Measurements from ENCODE around the gene TTLL11. TPM values are rescaled to one million over a fixed set of nuclear protein-coding genes. Genes with fewer than 3 reads are reported as not detected.

TTLL11 gene
- total RNA-seq, 4 donors from 2014 or later: 9.1 to 47.4 (median 11.3) TPM

- no peaks in the 10 kb centered on the region for H3K27me3 ChIP-seq
- in situ Hi-C loops (cut with MboI; ENCODE audit: low pct_ligation_motif_present in 1 of 4, low pct_unique_long_range_greater_than_20kb in 1 of 4, low sequenced_read_pairs in 3 of 4): no loop called here
- no peak for TF ChIP-seq EP300 (IDR thresholded peaks at IDR 0.05; ENCODE audit: low read depth)
- TF ChIP-seq POLR2AphosphoS5 (IDR thresholded peaks at IDR 0.05): no peak
- TF ChIP-seq CTCF (IDR thresholded peaks at IDR 0.05): no peak
- no peak for TF ChIP-seq POLR2A (IDR thresholded peaks at IDR 0.05)
- intact Hi-C loops (cut with DNase I; ENCODE audit: low total_unique reads): no loop called here
- H3K27ac ChIP-seq: no peak overlapping the region
- H3K4me1 ChIP-seq: no peaks in the 10 kb centered on the region
- 90% methylated on average over 1 of the region's 1 CpG; no CpG with 5 or more reads in 1 of the 2 donors for WGBS, 2 donors (ENCODE audit: low coverage in 1 of 2)
- no peak for DNase-seq
- no peaks in the 10 kb centered on the region for H3K36me3 ChIP-seq
- no peaks in the 10 kb centered on the region for H3K9me3 ChIP-seq
- H3K4me3 ChIP-seq: no peak overlapping the region
Observed at GRCh38 chr9:121906074-121906870, 186.8 kb downstream of the TTLL11 start.

GRCh38 chr9:121902461-121903135 lies 190.5 kb downstream of the TTLL11 start:
- Histone ChIP-seq H3K36me3 (no peaks in the 10 kb centered on the region), H3K9me3 (peaks cover 0 to 6% of the 10 kb centered on the region in 2 donors), H3K4me3 (no peak overlapping the region), H3K27me3 (no peaks in the 10 kb centered on the region), H3K27ac (no peak overlapping the region), H3K4me1 (no peaks in the 10 kb centered on the region)
- WGBS, 2 donors (ENCODE audit: low coverage in 1 of 2): 62 to 87% methylated on average over 4 to 7 of the region's 7 CpGs
- in situ Hi-C loops (cut with MboI; ENCODE audit: low pct_ligation_motif_present in 1 of 4, low pct_unique_long_range_greater_than_20kb in 1 of 4, low sequenced_read_pairs in 3 of 4) (no loop called here), intact Hi-C loops (cut with DNase I; ENCODE audit: low total_unique reads) (no loop called here)
- no peak for DNase-seq
- no peak for TF ChIP-seq EP300 (IDR thresholded peaks at IDR 0.05; ENCODE audit: low read depth)
- TF ChIP-seq POLR2AphosphoS5 (IDR thresholded peaks at IDR 0.05): no peak
- no peak for TF ChIP-seq CTCF (IDR thresholded peaks at IDR 0.05)
- TF ChIP-seq POLR2A (IDR thresholded peaks at IDR 0.05): no peak

- WGBS, 2 donors (ENCODE audit: low coverage in 1 of 2): 88 to 91% methylated on average over 1 to 3 of the region's 3 CpGs
- in situ Hi-C loops (cut with MboI; ENCODE audit: low pct_ligation_motif_present in 1 of 4, low pct_unique_long_range_greater_than_20kb in 1 of 4, low sequenced_read_pairs in 3 of 4): no loop called here
Observed at GRCh38 chr9:121901616-121902015, 191.5 kb downstream of the TTLL11 start.

More at GRCh38 chr9:121901616-121902015, 191.5 kb downstream of the TTLL11 start:
- DNase-seq: no peak
- Histone ChIP-seq H3K27ac (no peak overlapping the region), H3K27me3 (no peaks in the 10 kb centered on the region), H3K9me3 (peaks cover 0 to 6% of the 10 kb centered on the region in 2 donors), H3K36me3 (no peaks in the 10 kb centered on the region), H3K4me3 (no peak overlapping the region), H3K4me1 (no peaks in the 10 kb centered on the region)
- TF ChIP-seq EP300 (IDR thresholded peaks at IDR 0.05; ENCODE audit: low read depth): no peak
- no peak for TF ChIP-seq CTCF (IDR thresholded peaks at IDR 0.05)
- no peak for TF ChIP-seq POLR2A (IDR thresholded peaks at IDR 0.05)
- TF ChIP-seq POLR2AphosphoS5 (IDR thresholded peaks at IDR 0.05): no peak
- intact Hi-C loops (cut with DNase I; ENCODE audit: low total_unique reads): no loop called here

All from transverse colon (tissue), 4 donors.